Thoracic aorta (tissue), 2 donors: ENCODE measurements around the gene CPSF4L. TPM values are rescaled to one million over a fixed set of nuclear protein-coding genes. Genes with fewer than 3 reads are reported as not detected.

Experiments
- ATAC-seq: fragments of 150-250 bp; one replicate; pipeline ENCODE4 v1.8.0; 2017; ENCODE audit warnings: low read depth; ENCODE audit not compliant: insufficient number of reproducible peaks, low FRiP score
- DNase-seq: peaks from one replicate; pipeline ENCODE4 v3.0.0-alpha.2; 2020; ENCODE audit warnings: low spot score
- H3K27ac ChIP-seq, 2 donors: fragments of 200-600 bp; sonication (generic); 1 replicate in 1 of 2; 2 replicates in 1 of 2; pipeline ENCODE4 v1.5.1; 2016; ENCODE audit warnings: mild to moderate bottlenecking in 2 of 2, moderate library complexity in 2 of 2
- H3K27me3 ChIP-seq: fragments of 200-600 bp; sonication (generic); replicated peaks from 2 replicates; pipeline ENCODE4 v1.6.0; 2016; ENCODE audit warnings: mild to moderate bottlenecking; ENCODE audit not compliant: insufficient read depth
- H3K36me3 ChIP-seq: fragments of 200-600 bp; sonication (generic); one replicate; pipeline ENCODE4 v1.5.1; 2016
- H3K4me1 ChIP-seq, 2 donors: fragments of 200-600 bp; sonication (generic); 1 replicate in 1 of 2; 2 replicates in 1 of 2; pipeline versions ENCODE4 v1.5.1 to v1.6.0; 2016; ENCODE audit warnings: low read depth in 2 of 2, mild to moderate bottlenecking in 1 of 2; ENCODE audit not compliant: control insufficient read depth in 1 of 2
- H3K4me3 ChIP-seq: fragments of 200-600 bp; sonication (generic); 2 replicates; pipeline ENCODE4 v1.5.1; 2016; ENCODE audit warnings: mild to moderate bottlenecking
- H3K9me3 ChIP-seq: fragments of 200-600 bp; sonication (generic); 2 replicates; pipeline ENCODE4 v1.5.1; 2016
- total RNA-seq, 2 donors: library from RNA; depleted of rRNA; stranded (reverse); fragments of >200 nt; gene quantifications; one replicate each; pipeline versions ENCODE4 v1.1.0 to v1.2.3, GENCODE V29; 2016
- TF ChIP-seq, protein P1 (sequence below): fragments of 200-600 bp; sonication (generic); IDR thresholded peaks from one replicate; pipeline ENCODE4 v1.5.1; 2019; ENCODE audit warnings: antibody characterized with exemption

Gene CPSF4L
- total RNA-seq, 2 donors from 2014 or later: not detected

DNA sequence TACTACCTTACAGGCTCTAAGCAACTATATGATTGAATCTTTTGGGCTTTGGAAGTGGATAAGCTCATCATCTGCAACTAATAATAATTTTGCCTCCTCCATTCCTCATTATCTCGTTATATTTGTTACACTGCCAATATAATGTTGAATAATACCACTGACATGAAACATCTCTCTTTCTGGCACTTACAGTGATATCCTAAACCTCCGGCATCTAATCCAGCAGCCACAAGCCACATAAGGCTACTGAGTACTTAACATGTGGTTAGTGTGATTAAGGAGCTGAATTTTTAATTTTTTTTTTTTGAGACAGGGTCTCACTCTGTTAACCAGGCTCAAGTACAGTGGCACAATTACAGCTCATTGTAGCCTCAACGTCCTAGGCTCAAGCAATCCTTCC, 40.5 kb upstream of the CPSF4L start:
- ATAC-seq (no peak), DNase-seq (no peak)
- no peaks in the 10 kb centered on the region for H3K27me3 ChIP-seq
- H3K4me1 ChIP-seq: peaks cover 36 to 81% of the 10 kb centered on the region in 2 donors
- H3K36me3 ChIP-seq: no peaks in the 10 kb centered on the region
- H3K4me3 ChIP-seq: no peak overlapping the region
- H3K9me3 ChIP-seq: no peaks in the 10 kb centered on the region
- TF ChIP-seq, protein P1, sequence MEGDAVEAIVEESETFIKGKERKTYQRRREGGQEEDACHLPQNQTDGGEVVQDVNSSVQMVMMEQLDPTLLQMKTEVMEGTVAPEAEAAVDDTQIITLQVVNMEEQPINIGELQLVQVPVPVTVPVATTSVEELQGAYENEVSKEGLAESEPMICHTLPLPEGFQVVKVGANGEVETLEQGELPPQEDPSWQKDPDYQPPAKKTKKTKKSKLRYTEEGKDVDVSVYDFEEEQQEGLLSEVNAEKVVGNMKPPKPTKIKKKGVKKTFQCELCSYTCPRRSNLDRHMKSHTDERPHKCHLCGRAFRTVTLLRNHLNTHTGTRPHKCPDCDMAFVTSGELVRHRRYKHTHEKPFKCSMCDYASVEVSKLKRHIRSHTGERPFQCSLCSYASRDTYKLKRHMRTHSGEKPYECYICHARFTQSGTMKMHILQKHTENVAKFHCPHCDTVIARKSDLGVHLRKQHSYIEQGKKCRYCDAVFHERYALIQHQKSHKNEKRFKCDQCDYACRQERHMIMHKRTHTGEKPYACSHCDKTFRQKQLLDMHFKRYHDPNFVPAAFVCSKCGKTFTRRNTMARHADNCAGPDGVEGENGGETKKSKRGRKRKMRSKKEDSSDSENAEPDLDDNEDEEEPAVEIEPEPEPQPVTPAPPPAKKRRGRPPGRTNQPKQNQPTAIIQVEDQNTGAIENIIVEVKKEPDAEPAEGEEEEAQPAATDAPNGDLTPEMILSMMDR: no peak
- H3K27ac ChIP-seq: no peak overlapping the region

DNA sequence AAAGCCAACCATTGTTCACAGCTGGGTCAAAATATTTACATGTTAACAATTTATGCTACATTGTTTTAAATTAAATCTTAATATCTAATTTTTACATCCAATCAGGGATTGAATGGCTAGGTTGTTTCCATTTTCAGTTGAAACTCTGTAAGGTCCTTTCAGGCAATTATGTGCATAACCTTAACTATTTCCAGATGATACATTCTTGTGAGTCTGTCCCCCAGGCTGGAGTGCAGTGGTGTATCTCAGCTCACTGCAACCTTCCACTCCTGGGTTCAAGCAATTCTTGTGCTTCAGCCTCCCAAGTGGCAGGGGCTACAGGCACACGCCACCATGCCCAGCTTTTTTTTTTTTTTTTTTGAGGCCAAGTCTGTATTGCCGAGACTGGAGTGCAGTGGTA, 39.7 kb upstream of the CPSF4L start:
- Histone ChIP-seq H3K27me3 (no peaks in the 10 kb centered on the region), H3K4me1 (peaks cover 28 to 73% of the 10 kb centered on the region in 2 donors), H3K27ac (no peak overlapping the region)

DNA sequence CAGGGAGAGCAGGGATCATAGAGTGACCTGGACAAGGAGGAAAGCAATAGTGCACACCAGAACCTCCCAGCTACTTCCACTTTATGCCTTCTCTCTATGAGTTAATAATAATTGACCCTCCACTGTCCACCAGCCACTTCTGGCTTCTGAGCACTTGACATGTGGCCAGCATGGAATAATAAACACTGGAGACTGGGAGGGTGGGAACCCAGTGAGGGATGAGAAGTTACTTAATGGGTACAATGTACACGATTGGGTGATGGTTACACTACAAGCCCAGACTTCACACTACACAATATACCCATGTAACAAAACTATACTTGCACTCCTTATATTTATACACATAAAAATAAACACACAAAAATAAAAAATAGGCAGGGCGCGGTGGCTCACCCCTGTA, 38.7 kb upstream of the CPSF4L start:
- ATAC-seq (no peak), DNase-seq (no peak)
- Histone ChIP-seq H3K27ac (no peak overlapping the region), H3K4me3 (no peak overlapping the region), H3K4me1 (peaks cover 21 to 66% of the 10 kb centered on the region in 2 donors), H3K36me3 (no peaks in the 10 kb centered on the region), H3K27me3 (no peaks in the 10 kb centered on the region), H3K9me3 (no peaks in the 10 kb centered on the region)
- TF ChIP-seq, protein P1: no peak

More for the DNA sequence above, 39.7 kb upstream of the CPSF4L start:
- Histone ChIP-seq H3K4me3 (no peak overlapping the region), H3K36me3 (no peaks in the 10 kb centered on the region), H3K9me3 (no peaks in the 10 kb centered on the region)
- TF ChIP-seq, protein P1: no peak
- ATAC-seq: no peak
- DNase-seq: no peak

DNA sequence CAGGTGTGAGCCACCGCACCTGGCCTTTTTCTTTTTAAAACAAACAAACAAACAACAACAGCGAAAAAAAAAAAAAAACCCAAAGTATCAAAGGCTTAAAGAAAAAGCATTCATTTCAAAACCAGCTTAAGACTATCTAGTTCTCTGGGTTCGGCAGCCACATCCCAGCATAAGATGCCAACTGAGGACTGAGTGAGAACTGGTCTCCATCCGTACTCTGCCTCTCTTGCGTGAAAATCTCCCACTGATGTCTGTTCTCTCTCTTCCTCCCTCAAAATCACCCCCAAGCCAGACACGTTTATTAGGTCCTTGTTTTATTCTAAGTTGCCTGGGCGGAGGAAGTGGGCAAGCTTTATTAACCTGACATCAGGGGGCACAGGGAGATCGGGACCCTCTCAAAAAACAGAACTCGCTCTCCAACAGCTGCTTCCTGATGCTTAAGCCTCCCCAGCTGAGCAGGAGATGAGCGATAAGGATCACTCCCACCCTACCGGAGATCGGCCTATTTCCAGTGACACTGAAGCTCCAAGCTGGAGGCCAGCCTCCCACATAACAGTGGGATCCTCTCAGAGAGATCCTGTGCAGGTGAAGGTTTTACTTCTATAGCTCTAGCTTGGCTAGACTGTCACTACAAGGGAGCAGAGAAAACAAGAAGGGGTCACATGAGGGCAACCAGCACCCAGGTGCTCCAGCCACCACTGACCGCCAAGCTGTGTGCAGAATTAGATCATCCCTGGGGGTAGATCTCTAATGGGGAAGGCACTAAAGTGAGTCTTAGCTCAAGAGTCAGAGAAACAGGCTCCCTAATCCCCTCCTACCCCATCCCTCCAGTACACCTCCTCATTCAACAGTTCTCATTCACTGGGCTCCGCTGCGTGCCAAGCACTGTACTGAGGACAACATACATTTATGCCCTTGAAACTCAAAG, 36.5 kb upstream of the CPSF4L start:
- no peaks in the 10 kb centered on the region for H3K27me3 ChIP-seq
- TF ChIP-seq, protein P1: no peak
- H3K4me3 ChIP-seq: no peak overlapping the region
- DNase-seq (no peak), ATAC-seq (no peak)
- H3K9me3 ChIP-seq: no peaks in the 10 kb centered on the region
- no peak overlapping the region for H3K27ac ChIP-seq
- H3K4me1 ChIP-seq: peaks cover 25 to 69% of the 10 kb centered on the region in 2 donors
- no peaks in the 10 kb centered on the region for H3K36me3 ChIP-seq

DNA sequence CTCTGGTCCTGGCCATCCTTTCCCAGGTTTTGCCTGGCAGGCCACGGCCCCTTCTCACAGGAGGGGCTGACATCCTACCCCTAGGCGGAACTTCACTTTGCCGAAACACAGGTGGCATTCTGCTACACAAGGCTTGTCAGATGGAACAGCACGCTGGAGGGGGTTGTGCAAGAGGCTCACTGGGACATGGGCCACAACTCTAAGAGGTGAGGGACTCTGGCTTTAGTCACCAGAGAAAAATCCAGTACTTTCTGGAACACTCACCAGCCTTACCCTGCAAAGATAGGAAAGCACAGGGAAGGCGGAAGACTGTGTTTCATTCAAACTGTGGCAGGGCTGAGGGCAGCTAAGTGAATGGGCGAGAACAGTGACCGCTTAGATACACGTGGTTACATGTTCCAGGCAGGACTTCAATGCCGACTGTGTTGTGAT, 31.8 kb upstream of the CPSF4L start:
- Histone ChIP-seq H3K9me3 (no peaks in the 10 kb centered on the region), H3K4me3 (no peak overlapping the region), H3K36me3 (no peaks in the 10 kb centered on the region), H3K27me3 (no peaks in the 10 kb centered on the region), H3K27ac (peak overlapping the region; percentile 90 to 94), H3K4me1 (peaks cover 58 to 80% of the 10 kb centered on the region in 2 donors)
- ATAC-seq: peak; percentile 83
- TF ChIP-seq, protein P1: no peak
- peak; percentile 65 for DNase-seq
